HEK293 (cell line): ENCODE results near the gene PHLDB1.

Experiments
- CTCF ChIA-PET: fragments of 350-600 bp; formaldehyde crosslinking; extraction: SDS; loops from one replicate; lab custom pipeline; 2021; ENCODE audit warnings: antibody characterized with exemption; lab: Yijun Ruan, JAX
- POLR2A ChIA-PET: fragments of 300-600 bp; formaldehyde crosslinking; extraction: SDS; loops from one replicate; lab custom pipeline; 2020; ENCODE audit warnings: antibody characterized with exemption, inconsistent platforms; lab: Yijun Ruan, JAX
- H3K27ac ChIP-seq: fragments of 200-500 bp; sonication (Bioruptor generic); 2 replicates; pipeline ENCODE4 v1.5.1; 2014; ENCODE audit warnings: low read depth, low read length, control low read depth, inconsistent platforms; ENCODE audit errors: extremely low read depth
- H3K36me3 ChIP-seq, 2 experiments: fragments of 200-500 bp in 1 of 2; sonication (Bioruptor generic) in 1 of 2; 1 replicate in 1 of 2; 2 replicates in 1 of 2; pipeline ENCODE4 v1.5.1; 2014 to 2017; ENCODE audit warnings: inconsistent platforms in 2 of 2, low read length in 2 of 2; ENCODE audit not compliant: control insufficient read depth in 2 of 2, insufficient read depth in 1 of 2
- H3K4me1 ChIP-seq: fragments of 200-500 bp; sonication (Bioruptor generic); 2 replicates; pipeline ENCODE4 v1.5.1; 2014; ENCODE audit warnings: mild to moderate bottlenecking, low read length, inconsistent platforms; ENCODE audit not compliant: control insufficient read depth, insufficient read depth
- H3K4me3 ChIP-seq: 2 replicates; pipeline ENCODE4 v1.5.1; 2011; ENCODE audit warnings: low read depth, mild to moderate bottlenecking, control low read depth, low read length, moderate library complexity
- H3K9me3 ChIP-seq: fragments of 200-500 bp; sonication (Bioruptor generic); 2 replicates; pipeline ENCODE4 v1.5.1; 2014; ENCODE audit warnings: low read depth, low read length, inconsistent platforms; ENCODE audit not compliant: control insufficient read depth, insufficient read depth
- KLF7 ChIP-seq: fragments of 450-650 bp; formaldehyde crosslinking; IDR thresholded peaks from 2 replicates; pipeline ENCODE4 v1.5.1; 2016; ENCODE audit warnings: missing biosample characterization, missing genetic modification characterization, borderline replicate concordance
- ZBTB21 ChIP-seq: fragments of 450-650 bp; formaldehyde crosslinking; IDR thresholded peaks from 2 replicates; pipeline ENCODE4 v1.5.1; 2017; ENCODE audit warnings: missing biosample characterization, missing genetic modification characterization
- ZNF121 ChIP-seq: fragments of 450-650 bp; formaldehyde crosslinking; IDR thresholded peaks from 2 replicates; pipeline ENCODE4 v1.5.1; 2016; ENCODE audit warnings: missing biosample characterization, missing genetic modification characterization
- ZNF138 ChIP-seq: fragments of 450-650 bp; formaldehyde crosslinking; IDR thresholded peaks from 2 replicates; pipeline ENCODE4 v1.5.1; 2016; ENCODE audit warnings: missing biosample characterization, missing genetic modification characterization, borderline replicate concordance
- ZNF140 ChIP-seq: fragments of 450-650 bp; formaldehyde crosslinking; IDR thresholded peaks from 2 replicates; pipeline ENCODE4 v1.5.1; 2016; ENCODE audit warnings: missing biosample characterization, missing genetic modification characterization
- ZNF202 ChIP-seq: fragments of 450-650 bp; formaldehyde crosslinking; IDR thresholded peaks from 2 replicates; pipeline ENCODE4 v1.5.1; 2016; ENCODE audit warnings: missing biosample characterization, missing genetic modification characterization, borderline replicate concordance
- ZNF223 ChIP-seq: fragments of 450-650 bp; formaldehyde crosslinking; IDR thresholded peaks from 2 replicates; pipeline ENCODE4 v1.5.1; 2016; ENCODE audit warnings: missing biosample characterization, missing genetic modification characterization
- ZNF341 ChIP-seq: fragments of 450-650 bp; formaldehyde crosslinking; IDR thresholded peaks from 2 replicates; pipeline ENCODE4; 2016; ENCODE audit warnings: low read depth, missing biosample characterization, missing genetic modification characterization
- ZNF501 ChIP-seq: fragments of 450-650 bp; formaldehyde crosslinking; IDR thresholded peaks from 2 replicates; pipeline ENCODE4 v1.5.1; 2016; ENCODE audit warnings: missing biosample characterization, missing genetic modification characterization
- ZNF513 ChIP-seq: fragments of 450-650 bp; IDR thresholded peaks from 2 replicates; pipeline ENCODE4 v1.5.1; 2018; ENCODE audit warnings: missing biosample characterization, missing genetic modification characterization
- ZNF529 ChIP-seq: fragments of 450-650 bp; formaldehyde crosslinking; IDR thresholded peaks from 2 replicates; pipeline ENCODE4 v1.5.1; 2017; ENCODE audit warnings: missing genetic modification characterization, missing biosample characterization; ENCODE audit not compliant: insufficient replicate concordance
- ZNF560 ChIP-seq: fragments of 450-650 bp; formaldehyde crosslinking; IDR thresholded peaks from 2 replicates; pipeline ENCODE4 v1.5.1; 2017; ENCODE audit warnings: missing biosample characterization, missing genetic modification characterization, borderline replicate concordance
- ZNF561 ChIP-seq: fragments of 450-650 bp; IDR thresholded peaks from 2 replicates; pipeline ENCODE4 v1.5.1; 2018; ENCODE audit warnings: missing biosample characterization, missing genetic modification characterization, borderline replicate concordance
- ZNF639 ChIP-seq: fragments of 450-650 bp; formaldehyde crosslinking; IDR thresholded peaks from 2 replicates; pipeline ENCODE4 v1.5.1; 2016; ENCODE audit warnings: missing biosample characterization, missing genetic modification characterization
- ZXDB ChIP-seq: fragments of 450-650 bp; formaldehyde crosslinking; IDR thresholded peaks from 2 replicates; pipeline ENCODE4 v1.5.1; 2016; ENCODE audit warnings: missing biosample characterization, missing genetic modification characterization
- TF ChIP-seq, protein P1 (sequence below): fragments of 450-650 bp; formaldehyde crosslinking; conservative IDR thresholded peaks from 2 replicates; pipeline ENCODE4 v1.5.1; 2016; ENCODE audit warnings: low read depth, missing biosample characterization, missing genetic modification characterization
- TF ChIP-seq, protein P2 (sequence below): fragments of 450-650 bp; formaldehyde crosslinking; IDR thresholded peaks from 2 replicates; pipeline ENCODE4 v1.5.1; 2016; ENCODE audit warnings: missing biosample characterization, missing genetic modification characterization, borderline replicate concordance
- TF ChIP-seq, protein P3 (sequence below): fragments of 450-650 bp; formaldehyde crosslinking; IDR thresholded peaks from 2 replicates; pipeline ENCODE4 v1.5.1; 2016; ENCODE audit warnings: missing biosample characterization, missing genetic modification characterization
- TF ChIP-seq, protein P4 (sequence below): fragments of 450-650 bp; formaldehyde crosslinking; IDR thresholded peaks from 2 replicates; pipeline ENCODE4 v1.5.1; 2016; ENCODE audit warnings: missing biosample characterization, missing genetic modification characterization

PHLDB1 gene

GRCh38 chr11:118577995-118578394, 29.4 kb upstream of the PHLDB1 start (continued):
- 0 out of 2 replicates have a peak, but pooled peaks have one; percentile 52 for TF ChIP-seq ZNF639 (tag by site-specific recombination)
- TF ChIP-seq ZNF138, result 0 out of 2 replicates have a peak, but pooled peaks have one; percentile 77
- TF ChIP-seq ZNF140 (tag by site-specific recombination), result peak; percentile 93
- TF ChIP-seq, protein P1, sequence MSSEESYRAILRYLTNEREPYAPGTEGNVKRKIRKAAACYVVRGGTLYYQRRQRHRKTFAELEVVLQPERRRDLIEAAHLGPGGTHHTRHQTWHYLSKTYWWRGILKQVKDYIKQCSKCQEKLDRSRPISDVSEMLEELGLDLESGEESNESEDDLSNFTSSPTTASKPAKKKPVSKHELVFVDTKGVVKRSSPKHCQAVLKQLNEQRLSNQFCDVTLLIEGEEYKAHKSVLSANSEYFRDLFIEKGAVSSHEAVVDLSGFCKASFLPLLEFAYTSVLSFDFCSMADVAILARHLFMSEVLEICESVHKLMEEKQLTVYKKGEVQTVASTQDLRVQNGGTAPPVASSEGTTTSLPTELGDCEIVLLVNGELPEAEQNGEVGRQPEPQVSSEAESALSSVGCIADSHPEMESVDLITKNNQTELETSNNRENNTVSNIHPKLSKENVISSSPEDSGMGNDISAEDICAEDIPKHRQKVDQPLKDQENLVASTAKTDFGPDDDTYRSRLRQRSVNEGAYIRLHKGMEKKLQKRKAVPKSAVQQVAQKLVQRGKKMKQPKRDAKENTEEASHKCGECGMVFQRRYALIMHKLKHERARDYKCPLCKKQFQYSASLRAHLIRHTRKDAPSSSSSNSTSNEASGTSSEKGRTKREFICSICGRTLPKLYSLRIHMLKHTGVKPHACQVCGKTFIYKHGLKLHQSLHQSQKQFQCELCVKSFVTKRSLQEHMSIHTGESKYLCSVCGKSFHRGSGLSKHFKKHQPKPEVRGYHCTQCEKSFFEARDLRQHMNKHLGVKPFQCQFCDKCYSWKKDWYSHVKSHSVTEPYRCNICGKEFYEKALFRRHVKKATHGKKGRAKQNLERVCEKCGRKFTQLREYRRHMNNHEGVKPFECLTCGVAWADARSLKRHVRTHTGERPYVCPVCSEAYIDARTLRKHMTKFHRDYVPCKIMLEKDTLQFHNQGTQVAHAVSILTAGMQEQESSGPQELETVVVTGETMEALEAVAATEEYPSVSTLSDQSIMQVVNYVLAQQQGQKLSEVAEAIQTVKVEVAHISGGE (tag by site-specific recombination), result peak; percentile 86
- TF ChIP-seq ZNF121 (tag by site-specific recombination), result 0 out of 2 replicates have a peak, but pooled peaks have one; percentile 56
- TF ChIP-seq ZNF223 (tag by site-specific recombination), result peak; percentile 70; the same call in 1 of the 2 replicates
- peak; percentile 84 for TF ChIP-seq ZNF501 (tag by site-specific recombination)
- peak; percentile 54; the same call in 1 of the 2 replicates for TF ChIP-seq KLF7 (tag by site-specific recombination)
- TF ChIP-seq ZNF341 (tag by site-specific recombination), result peak; percentile 42; the same call in 1 of the 2 replicates
- peak; percentile 38 for TF ChIP-seq ZNF529 (tag by site-specific recombination)
- TF ChIP-seq ZNF560 (tag by site-specific recombination), result peak; percentile 83
- TF ChIP-seq, protein P2, sequence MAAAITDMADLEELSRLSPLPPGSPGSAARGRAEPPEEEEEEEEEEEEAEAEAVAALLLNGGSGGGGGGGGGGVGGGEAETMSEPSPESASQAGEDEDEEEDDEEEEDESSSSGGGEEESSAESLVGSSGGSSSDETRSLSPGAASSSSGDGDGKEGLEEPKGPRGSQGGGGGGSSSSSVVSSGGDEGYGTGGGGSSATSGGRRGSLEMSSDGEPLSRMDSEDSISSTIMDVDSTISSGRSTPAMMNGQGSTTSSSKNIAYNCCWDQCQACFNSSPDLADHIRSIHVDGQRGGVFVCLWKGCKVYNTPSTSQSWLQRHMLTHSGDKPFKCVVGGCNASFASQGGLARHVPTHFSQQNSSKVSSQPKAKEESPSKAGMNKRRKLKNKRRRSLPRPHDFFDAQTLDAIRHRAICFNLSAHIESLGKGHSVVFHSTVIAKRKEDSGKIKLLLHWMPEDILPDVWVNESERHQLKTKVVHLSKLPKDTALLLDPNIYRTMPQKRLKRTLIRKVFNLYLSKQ, result peak; percentile 92
- TF ChIP-seq, protein P3, sequence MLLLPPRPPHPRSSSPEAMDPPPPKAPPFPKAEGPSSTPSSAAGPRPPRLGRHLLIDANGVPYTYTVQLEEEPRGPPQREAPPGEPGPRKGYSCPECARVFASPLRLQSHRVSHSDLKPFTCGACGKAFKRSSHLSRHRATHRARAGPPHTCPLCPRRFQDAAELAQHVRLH (tag by site-specific recombination), result peak; percentile 80; the same call in 1 of the 2 replicates
- TF ChIP-seq ZNF202 (tag by site-specific recombination), result peak; percentile 94
- TF ChIP-seq ZXDB, result peak; percentile 87
- TF ChIP-seq ZBTB21 (tag by site-specific recombination), result peak; percentile 55; the same call in 1 of the 2 replicates
- TF ChIP-seq, all 188 proteins: peak for 45; not testable (repeated sequence) for 143

DNA sequence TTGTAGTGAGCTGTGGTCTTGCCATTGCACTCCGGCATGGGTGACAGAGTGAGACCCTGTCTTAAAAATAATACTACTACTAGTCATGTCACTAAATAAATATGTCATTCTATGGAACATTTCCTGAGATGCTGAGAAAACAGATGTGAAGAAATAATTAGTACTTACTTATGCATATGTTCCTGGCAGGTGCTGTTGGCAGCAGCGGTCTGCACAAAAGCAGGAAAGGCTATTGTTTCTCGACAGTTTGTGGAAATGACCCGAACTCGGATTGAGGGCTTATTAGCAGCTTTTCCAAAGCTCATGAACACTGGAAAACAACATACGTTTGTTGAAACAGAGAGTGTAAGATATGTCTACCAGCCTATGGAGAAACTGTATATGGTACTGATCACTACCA, 26.4 kb upstream of the PHLDB1 start:
- Histone ChIP-seq H3K9me3 (no peaks in the 10 kb centered on the region), H3K36me3 (peaks cover 22 to 59% of the 10 kb centered on the region in 2 experiments), H3K4me1 (no peaks in the 10 kb centered on the region), H3K4me3 (no peak overlapping the region), H3K27ac (no peak overlapping the region)
- ChIA-PET CTCF (interaction anchor here (1.0 to 1.6 kb wide), 2 partner anchors 24 to 350 kb away, joined by 3 to 5 read pairs; no protein-coding TSS in a partner anchor), POLR2A (no interaction called here)
- TF ChIP-seq ZNF561 (tag by site-specific recombination) (no peak), ZNF513 (no peak)
- TF ChIP-seq, protein P4, sequence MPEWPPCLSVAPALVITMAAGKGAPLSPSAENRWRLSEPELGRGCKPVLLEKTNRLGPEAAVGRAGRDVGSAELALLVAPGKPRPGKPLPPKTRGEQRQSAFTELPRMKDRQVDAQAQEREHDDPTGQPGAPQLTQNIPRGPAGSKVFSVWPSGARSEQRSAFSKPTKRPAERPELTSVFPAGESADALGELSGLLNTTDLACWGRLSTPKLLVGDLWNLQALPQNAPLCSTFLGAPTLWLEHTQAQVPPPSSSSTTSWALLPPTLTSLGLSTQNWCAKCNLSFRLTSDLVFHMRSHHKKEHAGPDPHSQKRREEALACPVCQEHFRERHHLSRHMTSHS (tag by site-specific recombination), result no peak
